IMR-90 (cell line): ENCODE data around the gene AREL1. TPM values are rescaled to one million over a fixed set of nuclear protein-coding genes. Genes with fewer than 3 reads are reported as not detected.

Experiments used
- ATAC-seq: fragments of 200-7000 bp; cut with Tn5 transposase; 2 replicates; pipeline ENCODE4 v1.9.1; 2020; ENCODE audit warnings: low read depth, mild to moderate bottlenecking, moderate library complexity
- BruUV-seq: library from RNA; stranded (reverse); fragments of 400-500 nt; replicated peaks from 2 replicates; lab custom pipeline; 2021; lab: Mats Ljungman, UMichigan
- CTCF ChIA-PET: fragments of 300-600 bp; formaldehyde crosslinking; extraction: SDS; loops from one replicate; lab custom pipeline; 2021; ENCODE audit warnings: antibody characterized with exemption; lab: Yijun Ruan, JAX
- POLR2A ChIA-PET: fragments of 300-600 bp; sonication (Branson Sonifier 250); formaldehyde crosslinking; loops from one replicate; lab custom pipeline; 2022; ENCODE audit warnings: antibody characterized with exemption; ENCODE audit not compliant: unreplicated experiment; lab: Charles Lee
- DNase-seq: peaks from one replicate; pipeline ENCODE4 v3.0.0; 2013
- H2AFZ ChIP-seq: replicated peaks from 2 replicates; pipeline ENCODE3; 2013; ENCODE audit warnings: low read length, mild to moderate bottlenecking; ENCODE audit not compliant: poor library complexity
- H2AK5ac ChIP-seq: 2 replicates; pipeline ENCODE4 v1.6.1; 2013; ENCODE audit warnings: low read depth, low read length, inconsistent platforms
- H2AK9ac ChIP-seq: replicated peaks from 2 replicates; pipeline ENCODE3; 2013; ENCODE audit warnings: mild to moderate bottlenecking, low read depth, low read length, moderate library complexity; ENCODE audit not compliant: poor library complexity
- H2BK120ac ChIP-seq: 2 replicates; pipeline ENCODE4 v1.6.1; 2013; ENCODE audit warnings: low read depth, low read length, inconsistent platforms
- H2BK15ac ChIP-seq: 3 replicates; pipeline ENCODE4 v1.6.1; 2013; ENCODE audit warnings: low read depth, low read length, inconsistent platforms
- H2BK20ac ChIP-seq: 2 replicates; pipeline ENCODE4 v1.6.1; 2013; ENCODE audit warnings: low read depth, mild to moderate bottlenecking, inconsistent platforms, low read length, moderate library complexity
- H2BK5ac ChIP-seq: 2 replicates; pipeline ENCODE4 v1.6.1; 2013; ENCODE audit warnings: mild to moderate bottlenecking, low read depth, low read length, inconsistent platforms; ENCODE audit not compliant: poor library complexity, severe bottlenecking
- H3K14ac ChIP-seq: replicated peaks from 2 replicates; pipeline ENCODE4 v1.6.1; 2013; ENCODE audit warnings: low read depth, low read length, inconsistent platforms
- H3K18ac ChIP-seq: 2 replicates; pipeline ENCODE4 v1.6.1; 2013; ENCODE audit warnings: low read depth, low read length, control low read depth
- H3K23ac ChIP-seq: 2 replicates; pipeline ENCODE4 v1.6.1; 2013; ENCODE audit warnings: low read depth, low read length, inconsistent platforms
- H3K27ac ChIP-seq: 2 replicates; pipeline ENCODE4 v1.5.1; 2013; ENCODE audit warnings: mild to moderate bottlenecking, control low read depth, low read length; ENCODE audit not compliant: insufficient read depth
- H3K27me3 ChIP-seq: 2 replicates; pipeline ENCODE4 v1.6.1; 2013; ENCODE audit warnings: low read length; ENCODE audit not compliant: control insufficient read depth, insufficient read depth
- H3K36me3 ChIP-seq: 2 replicates; pipeline ENCODE4 v1.6.1; 2013; ENCODE audit warnings: low read length, mixed read lengths; ENCODE audit not compliant: control insufficient read depth, insufficient read depth
- H3K4ac ChIP-seq: 2 replicates; pipeline ENCODE4 v1.6.1; 2013; ENCODE audit warnings: low read depth, low read length, inconsistent platforms
- H3K4me1 ChIP-seq: 2 replicates; pipeline ENCODE4 v1.6.1; 2013; ENCODE audit warnings: low read length, mixed read lengths; ENCODE audit not compliant: control insufficient read depth, insufficient read depth
- H3K4me2 ChIP-seq: 2 replicates; pipeline ENCODE4 v1.6.1; 2013; ENCODE audit warnings: low read depth, mild to moderate bottlenecking, control low read depth, low read length, moderate library complexity
- H3K4me3 ChIP-seq: 2 replicates; pipeline ENCODE4 v1.5.1; 2013; ENCODE audit warnings: low read depth, mild to moderate bottlenecking, control low read depth, low read length, moderate library complexity; ENCODE audit not compliant: insufficient read depth
- H3K56ac ChIP-seq: 2 replicates; pipeline ENCODE4 v1.6.1; 2013; ENCODE audit warnings: low read length, inconsistent platforms; ENCODE audit not compliant: insufficient read depth; ENCODE audit errors: extremely low read depth
- H3K79me1 ChIP-seq, 2 experiments: 2 replicates each; pipeline ENCODE4 v1.6.1; 2013; ENCODE audit warnings: low read length in 2 of 2, inconsistent platforms in 1 of 2, low read depth in 1 of 2
- H3K9ac ChIP-seq: 2 replicates; pipeline ENCODE4 v1.6.1; 2013; ENCODE audit warnings: low read depth, low read length, control low read depth
- H3K9me1 ChIP-seq: 2 replicates; pipeline ENCODE4 v1.6.1; 2013; ENCODE audit warnings: low read length, inconsistent platforms; ENCODE audit not compliant: insufficient read depth
- H3K9me3 ChIP-seq: 2 replicates; pipeline ENCODE4 v1.6.1; 2013; ENCODE audit warnings: low read length; ENCODE audit not compliant: control insufficient read depth, insufficient read depth
- H4K20me1 ChIP-seq: 2 replicates; pipeline ENCODE4 v1.6.1; 2013; ENCODE audit warnings: low read length, inconsistent platforms; ENCODE audit not compliant: insufficient read depth
- H4K5ac ChIP-seq: 2 replicates; pipeline ENCODE4 v1.6.1; 2013; ENCODE audit warnings: mild to moderate bottlenecking, low read depth, low read length, control low read depth
- H4K8ac ChIP-seq, 2 experiments: 2 replicates each; pipeline ENCODE4 v1.6.1; 2013; ENCODE audit warnings: low read depth in 2 of 2, low read length in 2 of 2, control low read depth in 1 of 2, inconsistent platforms in 1 of 2
- H4K91ac ChIP-seq: 2 replicates; pipeline ENCODE4 v1.6.1; 2013; ENCODE audit warnings: low read depth, low read length, inconsistent platforms; ENCODE audit not compliant: insufficient read depth
- CEBPB ChIP-seq: IDR thresholded peaks from 2 replicates; pipeline ENCODE4 v1.6.1; 2012; ENCODE audit warnings: low read depth, low read length, improper control_type of control experiment
- FOS ChIP-seq: fragments of 150-350 bp; IDR thresholded peaks from 2 replicates; pipeline ENCODE4 v1.6.1; 2016; ENCODE audit warnings: low read depth, low read length
- MAZ ChIP-seq: IDR thresholded peaks from 2 replicates; pipeline ENCODE4 v1.6.1; 2012; ENCODE audit warnings: low read depth, mild to moderate bottlenecking, low read length, improper control_type of control experiment, moderate library complexity, borderline replicate concordance
- MXI1 ChIP-seq: IDR thresholded peaks from 2 replicates; pipeline ENCODE4 v1.6.1; 2012; ENCODE audit warnings: low read depth, mild to moderate bottlenecking, low read length, moderate library complexity, borderline replicate concordance
- NFE2L2 ChIP-seq: fragments of 150-350 bp; IDR thresholded peaks from 2 replicates; pipeline ENCODE4 v1.6.1; 2016; ENCODE audit warnings: low read depth, mild to moderate bottlenecking, low read length
- POLR2A ChIP-seq: IDR thresholded peaks from 2 replicates; pipeline ENCODE4 v1.6.1; 2012; ENCODE audit warnings: mild to moderate bottlenecking, low read depth, low read length
- RAD21 ChIP-seq: IDR thresholded peaks from 2 replicates; pipeline ENCODE4 v1.6.1; 2012; ENCODE audit warnings: low read length, improper control_type of control experiment
- RCOR1 ChIP-seq: IDR thresholded peaks from 2 replicates; pipeline ENCODE4 v1.6.1; 2012; ENCODE audit warnings: mild to moderate bottlenecking, low read length, improper control_type of control experiment; ENCODE audit not compliant: insufficient replicate concordance
- SMC3 ChIP-seq: fragments of 150-350 bp; IDR thresholded peaks from 2 replicates; pipeline ENCODE4 v1.6.1; 2016; ENCODE audit warnings: low read depth, mild to moderate bottlenecking, antibody characterized with exemption, low read length, moderate library complexity
- USF2 ChIP-seq: fragments of 150-350 bp; IDR thresholded peaks from 2 replicates; pipeline ENCODE4 v1.6.1; 2017; ENCODE audit warnings: mild to moderate bottlenecking, antibody characterized with exemption, low read length, low read depth
- WGBS, 2 experiments: methylation state at CpG; one replicate each; pipeline versions ENCODE4 v1.1.5 to v1.1.7; 2013; ENCODE audit warnings: missing lambda C conversion rate in 2 of 2; ENCODE audit not compliant: insufficient read length in 1 of 2; ENCODE audit errors: extremely low coverage in 2 of 2; 5-methylcytosine and 5-hydroxymethylcytosine counted together
- dilution Hi-C: fragments of 300-500 bp; cut with HindIII; formaldehyde crosslinking; loops from one replicate; pipeline ENCODE4 v1.14.3; 2018; ENCODE audit warnings: low sequenced_read_pairs; ENCODE audit not compliant: unreplicated experiment
- in situ Hi-C: fragments of 300-500 bp; cut with MboI; formaldehyde crosslinking; loops from 3 replicates; pipeline ENCODE4 v1.14.3; 2019; ENCODE audit warnings: low sequenced_read_pairs, inconsistent platforms, mixed read lengths
- intact Hi-C: fragments of 100-400 bp; cut with micrococcal nuclease; formaldehyde crosslinking; loops from 2 replicates; pipeline ENCODE4 v1.10.0; 2022
- polyA plus RNA-seq, 3 experiments: library from polyadenylated mRNA; depleted of rRNA; stranded (reverse); fragments of >200 nt; gene quantifications; 2 replicates each; pipeline ENCODE4 v1.2.3, GENCODE V29; 2012; ENCODE audit warnings: low replicate concordance in 1 of 3
- total RNA-seq: library from RNA; depleted of rRNA; stranded (reverse); fragments of >200 nt; gene quantifications from 2 replicates; pipeline ENCODE4 v1.2.3, GENCODE V29; 2012

AREL1 gene
- total and polyA plus RNA-seq, 2 of the 4 experiments (the other 2 are of a cell fraction) = 30.0 to 39.3 TPM

GRCh38 chr14:74732387-74732786, 19.5 kb upstream of the AREL1 start:
- no peak for ATAC-seq
- no peak overlapping the region for H3K4ac ChIP-seq
- H3K4me1 ChIP-seq = no peaks in the 10 kb centered on the region
- H3K14ac ChIP-seq = no peak overlapping the region
- ChIA-PET CTCF (no interaction called here), POLR2A (no interaction called here)
- H3K9me1 ChIP-seq = 0 out of 2 replicates have a peak, but pooled peaks cover 3% of the 10 kb centered on the region
- H4K91ac ChIP-seq = no peak overlapping the region
- H3K23ac ChIP-seq = no peak overlapping the region
- no peak overlapping the region for H3K9ac ChIP-seq
- no peaks in the 10 kb centered on the region for H3K9me3 ChIP-seq
- no peak overlapping the region for H4K8ac ChIP-seq
- no peak overlapping the region for H3K4me3 ChIP-seq
- no peak overlapping the region for H3K18ac ChIP-seq
- H3K4me2 ChIP-seq = no peak overlapping the region
- no peak overlapping the region for H2AFZ ChIP-seq
- no peak overlapping the region for H2BK120ac ChIP-seq
- H2AK5ac ChIP-seq = no peak overlapping the region
- in situ Hi-C loops = no loop called here
- no peak overlapping the region for H4K5ac ChIP-seq
- no peaks in the 10 kb centered on the region for H4K20me1 ChIP-seq
- DNase-seq = no peak
- dilution Hi-C loops = no loop called here
- no peak overlapping the region for H2BK5ac ChIP-seq
- no peak overlapping the region for H2BK20ac ChIP-seq
- no peak overlapping the region for H3K56ac ChIP-seq
- BruUV-seq = no TSS peak
- H2AK9ac ChIP-seq = no peak overlapping the region
- no CpG with 5 or more reads among the region's 2 CpGs for WGBS, 2 experiments
- no peaks in the 10 kb centered on the region for H3K27me3 ChIP-seq
- no peak overlapping the region for H3K27ac ChIP-seq
- peaks cover 4 to 12% of the 10 kb centered on the region in 2 experiments; a peak in 3 of 4 replicates for H3K79me1 ChIP-seq
- no peak for TF ChIP-seq POLR2A
- TF ChIP-seq RAD21 = no peak
- no peak for TF ChIP-seq USF2
- TF ChIP-seq SMC3 = no peak
- no peak for TF ChIP-seq MXI1
- TF ChIP-seq NFE2L2 = no peak
- no peak for TF ChIP-seq MAZ
- no peak for TF ChIP-seq FOS
- no peak for TF ChIP-seq CEBPB
- no peak for TF ChIP-seq RCOR1
- peaks cover 13% of the 10 kb centered on the region for H3K36me3 ChIP-seq
- no peak overlapping the region for H2BK15ac ChIP-seq
- intact Hi-C loops = no loop called here
